ENCODE measurements around the gene XYLT1. TPM values are rescaled to one million over a fixed set of nuclear protein-coding genes. Genes with fewer than 3 reads are reported as not detected.

Gene XYLT1
- total RNA-seq, 1 experiment from 2014 or later: 1.7 TPM

- Histone ChIP-seq H3K4me3 (no peak overlapping the region), H3K9me3 (ENCODE audit: insufficient read depth, low read depth) (no peaks in the 10 kb centered on the region), H3K79me2 (ENCODE audit: low read depth) (no peaks in the 10 kb centered on the region), H3K9me2 (ENCODE audit: insufficient read depth) (no peaks in the 10 kb centered on the region), H3K27ac (no peak overlapping the region), H3K36me3 (ENCODE audit: low read depth) (no peaks in the 10 kb centered on the region), H3K27me3 (ENCODE audit: insufficient read depth, low read depth) (no peaks in the 10 kb centered on the region), H3K4me2 (no peak overlapping the region), H4K20me1 (ENCODE audit: insufficient read depth) (no peaks in the 10 kb centered on the region), H3K4me1 (replicated peaks; ENCODE audit: insufficient read depth) (no peaks in the 10 kb centered on the region), H3F3A (ENCODE audit: insufficient read depth, low read depth) (no peaks in the 10 kb centered on the region), H2AFZ (no peak overlapping the region)
- DNase-seq: no peak
- POLR2A ChIA-PET (ENCODE audit: unreplicated experiment): interaction anchor here (0.6 kb wide), 1 partner anchor 34 kb away, joined by 6 read pairs; no protein-coding TSS in a partner anchor
- CTCF ChIA-PET: no interaction called here
- intact Hi-C loops (cut with micrococcal nuclease; ENCODE audit: unreplicated experiment): no loop called here
- BruUV-seq (replicated peaks): no TSS peak
- TF ChIP-seq CTCF (conservative IDR thresholded peaks at IDR 0.05) (no peak), EZH2 (IDR thresholded peaks at IDR 0.05; ENCODE audit: low read depth) (no peak)
Observed at GRCh38 chr16:17270683-17271109, 200.1 kb downstream of the XYLT1 start.

- no peaks in the 10 kb centered on the region for H3K79me2 ChIP-seq (ENCODE audit: low read depth)
- POLR2A ChIA-PET (ENCODE audit: unreplicated experiment): no interaction called here
- H3K9me2 ChIP-seq (ENCODE audit: insufficient read depth): no peaks in the 10 kb centered on the region
- no peaks in the 10 kb centered on the region for H4K20me1 ChIP-seq (ENCODE audit: insufficient read depth)
- no peaks in the 10 kb centered on the region for H3K4me1 ChIP-seq (replicated peaks; ENCODE audit: insufficient read depth)
- intact Hi-C loops (cut with micrococcal nuclease; ENCODE audit: unreplicated experiment): no loop called here
- H3K4me3 ChIP-seq: no peak overlapping the region
- BruUV-seq (replicated peaks): no TSS peak
- H3K9me3 ChIP-seq (ENCODE audit: insufficient read depth, low read depth): no peaks in the 10 kb centered on the region
- CTCF ChIA-PET: no interaction called here
- no peak for TF ChIP-seq CTCF (conservative IDR thresholded peaks at IDR 0.05)
- TF ChIP-seq EZH2 (IDR thresholded peaks at IDR 0.05; ENCODE audit: low read depth): no peak
- H2AFZ ChIP-seq: no peak overlapping the region
- no peaks in the 10 kb centered on the region for H3F3A ChIP-seq (ENCODE audit: insufficient read depth, low read depth)
- no peaks in the 10 kb centered on the region for H3K36me3 ChIP-seq (ENCODE audit: low read depth)
- DNase-seq: no peak
- no peak overlapping the region for H3K4me2 ChIP-seq
- H3K27ac ChIP-seq: no peak overlapping the region
- H3K27me3 ChIP-seq (ENCODE audit: insufficient read depth, low read depth): no peaks in the 10 kb centered on the region
Observed at GRCh38 chr16:17270111-17270510, 200.6 kb downstream of the XYLT1 start.

- ChIA-PET POLR2A (ENCODE audit: unreplicated experiment) (no interaction called here), CTCF (no interaction called here)
- Histone ChIP-seq H3K79me2 (ENCODE audit: low read depth) (no peaks in the 10 kb centered on the region), H3K27ac (no peak overlapping the region), H3K4me2 (no peak overlapping the region), H4K20me1 (ENCODE audit: insufficient read depth) (no peaks in the 10 kb centered on the region), H3K4me3 (no peak overlapping the region), H3K9me2 (ENCODE audit: insufficient read depth) (no peaks in the 10 kb centered on the region), H3F3A (ENCODE audit: insufficient read depth, low read depth) (no peaks in the 10 kb centered on the region), H3K4me1 (replicated peaks; ENCODE audit: insufficient read depth) (no peaks in the 10 kb centered on the region), H2AFZ (no peak overlapping the region), H3K36me3 (ENCODE audit: low read depth) (no peaks in the 10 kb centered on the region), H3K9me3 (ENCODE audit: insufficient read depth, low read depth) (no peaks in the 10 kb centered on the region), H3K27me3 (ENCODE audit: insufficient read depth, low read depth) (no peaks in the 10 kb centered on the region)
- TF ChIP-seq CTCF (conservative IDR thresholded peaks at IDR 0.05): no peak
- no peak for TF ChIP-seq EZH2 (IDR thresholded peaks at IDR 0.05; ENCODE audit: low read depth)
- no TSS peak for BruUV-seq (replicated peaks)
- DNase-seq: no peak
- intact Hi-C loops (cut with micrococcal nuclease; ENCODE audit: unreplicated experiment): no loop called here
Observed at GRCh38 chr16:17269439-17269838, 201.3 kb downstream of the XYLT1 start.

All from PC-9 (cell line).